ENCODE data around the gene TC2N. TPM values are rescaled to one million over a fixed set of nuclear protein-coding genes. Genes with fewer than 3 reads are reported as not detected.
"Not testable (repeated sequence)": the region's sequence is repeated elsewhere in the genome, so short reads cannot be mapped to it uniquely, and the experiment has no call there.

Gene TC2N
- total and polyA plus RNA-seq, 2 of the 4 experiments (the other 2 are of a cell fraction), result 0.03 to 0.18 TPM

DNA sequence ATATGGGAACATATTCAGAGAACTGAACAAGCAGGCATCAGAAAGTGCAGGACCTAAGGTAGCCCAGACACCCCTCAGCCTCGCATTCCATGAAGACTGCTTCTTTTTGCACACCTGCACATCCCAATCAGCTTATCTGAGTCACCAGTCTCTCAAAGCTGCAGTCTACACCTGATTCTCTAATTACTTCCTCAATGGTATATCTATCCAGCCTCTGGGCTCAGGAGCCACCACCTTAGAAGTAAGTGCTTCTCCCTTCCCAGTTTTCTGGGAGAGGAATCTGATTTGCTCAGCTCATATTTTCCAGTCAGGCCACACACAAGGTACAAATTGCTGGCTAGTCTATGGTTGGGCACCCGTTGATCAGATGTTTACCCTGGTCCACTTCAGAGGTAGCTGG, 21.7 kb downstream of the TC2N start:
- Histone ChIP-seq H3K4me3 (ENCODE audit: insufficient read depth, low read depth, low read length) (no peak overlapping the region), H2AK5ac (ENCODE audit: low read depth, low read length) (no peak overlapping the region), H3K9me1 (ENCODE audit: insufficient read depth, low read length) (no peaks in the 10 kb centered on the region), H3K56ac (ENCODE audit: extremely low read depth, insufficient read depth, low read length) (no peak overlapping the region), H3K4me2 (ENCODE audit: low read depth, low read length) (no peak overlapping the region), H2AFZ (replicated peaks; ENCODE audit: low read length, poor library complexity) (no peak overlapping the region), H4K91ac (ENCODE audit: insufficient read depth, low read depth, low read length) (no peak overlapping the region), H2BK20ac (ENCODE audit: low read depth, low read length) (no peak overlapping the region), H3K18ac (ENCODE audit: low read depth, low read length) (no peak overlapping the region), H2BK5ac (ENCODE audit: low read depth, low read length, poor library complexity, severe bottlenecking) (no peak overlapping the region), H3K9me3 (ENCODE audit: control insufficient read depth, insufficient read depth, low read length) (no peaks in the 10 kb centered on the region), H3K36me3 (ENCODE audit: control insufficient read depth, insufficient read depth, low read length) (no peaks in the 10 kb centered on the region), H3K9ac (ENCODE audit: low read depth, low read length) (no peak overlapping the region), H3K14ac (replicated peaks; ENCODE audit: low read depth, low read length) (no peak overlapping the region), H4K20me1 (ENCODE audit: insufficient read depth, low read length) (no peaks in the 10 kb centered on the region), H3K4ac (ENCODE audit: low read depth, low read length) (no peak overlapping the region), H2AK9ac (replicated peaks; ENCODE audit: low read depth, low read length, poor library complexity) (no peak overlapping the region), H3K79me1 (ENCODE audit: low read depth in 1 of 2, low read length in 2 of 2) (no peaks in the 10 kb centered on the region), H3K4me1 (ENCODE audit: control insufficient read depth, insufficient read depth, low read length) (no peaks in the 10 kb centered on the region), H4K5ac (ENCODE audit: low read depth, low read length) (no peak overlapping the region), H4K8ac (ENCODE audit: low read depth in 2 of 2, low read length in 2 of 2) (no peak overlapping the region), H2BK15ac (ENCODE audit: low read depth, low read length) (no peak overlapping the region), H3K27me3 (ENCODE audit: control insufficient read depth, insufficient read depth, low read length) (peaks cover 2% of the 10 kb centered on the region), H3K27ac (ENCODE audit: insufficient read depth, low read length) (no peak overlapping the region), H2BK120ac (ENCODE audit: low read depth, low read length) (no peak overlapping the region), H3K23ac (ENCODE audit: low read depth, low read length) (no peak overlapping the region)
- intact Hi-C loops (cut with micrococcal nuclease) (no loop called here), in situ Hi-C loops (cut with MboI; ENCODE audit: low sequenced_read_pairs) (no loop called here), dilution Hi-C loops (cut with HindIII; ENCODE audit: low sequenced_read_pairs, unreplicated experiment) (no loop called here)
- DNase-seq (no peak), ATAC-seq (ENCODE audit: low read depth) (no peak)
- WGBS, 2 experiments (ENCODE audit: extremely low coverage in 2 of 2, insufficient read length in 1 of 2), result no CpG with 5 or more reads among the region's 2 CpGs
- POLR2A ChIA-PET (ENCODE audit: unreplicated experiment), result no interaction called here
- CTCF ChIA-PET, result no interaction called here
- TF ChIP-seq, protein P1, sequence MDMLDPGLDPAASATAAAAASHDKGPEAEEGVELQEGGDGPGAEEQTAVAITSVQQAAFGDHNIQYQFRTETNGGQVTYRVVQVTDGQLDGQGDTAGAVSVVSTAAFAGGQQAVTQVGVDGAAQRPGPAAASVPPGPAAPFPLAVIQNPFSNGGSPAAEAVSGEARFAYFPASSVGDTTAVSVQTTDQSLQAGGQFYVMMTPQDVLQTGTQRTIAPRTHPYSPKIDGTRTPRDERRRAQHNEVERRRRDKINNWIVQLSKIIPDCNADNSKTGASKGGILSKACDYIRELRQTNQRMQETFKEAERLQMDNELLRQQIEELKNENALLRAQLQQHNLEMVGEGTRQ (IDR thresholded peaks at IDR 0.05; ENCODE audit: low read depth, low read length), result no peak
- TF ChIP-seq, protein P2, sequence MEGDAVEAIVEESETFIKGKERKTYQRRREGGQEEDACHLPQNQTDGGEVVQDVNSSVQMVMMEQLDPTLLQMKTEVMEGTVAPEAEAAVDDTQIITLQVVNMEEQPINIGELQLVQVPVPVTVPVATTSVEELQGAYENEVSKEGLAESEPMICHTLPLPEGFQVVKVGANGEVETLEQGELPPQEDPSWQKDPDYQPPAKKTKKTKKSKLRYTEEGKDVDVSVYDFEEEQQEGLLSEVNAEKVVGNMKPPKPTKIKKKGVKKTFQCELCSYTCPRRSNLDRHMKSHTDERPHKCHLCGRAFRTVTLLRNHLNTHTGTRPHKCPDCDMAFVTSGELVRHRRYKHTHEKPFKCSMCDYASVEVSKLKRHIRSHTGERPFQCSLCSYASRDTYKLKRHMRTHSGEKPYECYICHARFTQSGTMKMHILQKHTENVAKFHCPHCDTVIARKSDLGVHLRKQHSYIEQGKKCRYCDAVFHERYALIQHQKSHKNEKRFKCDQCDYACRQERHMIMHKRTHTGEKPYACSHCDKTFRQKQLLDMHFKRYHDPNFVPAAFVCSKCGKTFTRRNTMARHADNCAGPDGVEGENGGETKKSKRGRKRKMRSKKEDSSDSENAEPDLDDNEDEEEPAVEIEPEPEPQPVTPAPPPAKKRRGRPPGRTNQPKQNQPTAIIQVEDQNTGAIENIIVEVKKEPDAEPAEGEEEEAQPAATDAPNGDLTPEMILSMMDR (conservative IDR thresholded peaks at IDR 0.05; ENCODE audit: low read depth, low read length), result no peak
- TF ChIP-seq POLR2A (IDR thresholded peaks at IDR 0.05; ENCODE audit: low read depth, low read length), result no peak
- TF ChIP-seq NFE2L2 (IDR thresholded peaks at IDR 0.05; ENCODE audit: low read depth, low read length), result no peak
- BruUV-seq (replicated peaks), result no TSS peak

DNA sequence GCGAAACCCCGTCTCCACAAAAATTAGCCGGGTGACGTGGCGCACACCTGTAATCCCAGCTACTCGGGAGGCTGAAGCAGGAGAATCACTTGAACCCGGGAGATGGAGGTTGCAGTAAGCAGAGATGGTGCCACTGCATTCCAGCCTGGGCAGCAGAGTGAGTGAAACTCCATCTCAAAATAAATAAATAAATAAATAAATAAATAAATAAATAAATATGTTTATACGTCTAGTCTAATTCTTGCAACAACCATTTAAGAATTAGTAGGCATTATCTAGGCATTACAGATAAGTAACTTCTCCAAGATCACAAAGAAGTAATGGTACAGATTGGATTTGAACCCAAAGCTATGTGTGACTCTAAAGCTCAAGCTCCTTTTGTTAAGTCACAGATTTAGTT, 22.3 kb downstream of the TC2N start:
- H3K9me3 ChIP-seq (ENCODE audit: control insufficient read depth, insufficient read depth, low read length); H3K79me1 ChIP-seq (ENCODE audit: low read depth in 1 of 2, low read length in 2 of 2); H4K5ac ChIP-seq (ENCODE audit: low read depth, low read length); CTCF ChIA-PET; H3K23ac ChIP-seq (ENCODE audit: low read depth, low read length); BruUV-seq (replicated peaks); H3K14ac ChIP-seq (replicated peaks; ENCODE audit: low read depth, low read length); POLR2A ChIA-PET (ENCODE audit: unreplicated experiment); ATAC-seq (ENCODE audit: low read depth); H3K9ac ChIP-seq (ENCODE audit: low read depth, low read length); H3K4ac ChIP-seq (ENCODE audit: low read depth, low read length); dilution Hi-C loops (cut with HindIII; ENCODE audit: low sequenced_read_pairs, unreplicated experiment); H2AFZ ChIP-seq (replicated peaks; ENCODE audit: low read length, poor library complexity); DNase-seq; H3K4me1 ChIP-seq (ENCODE audit: control insufficient read depth, insufficient read depth, low read length); H3K18ac ChIP-seq (ENCODE audit: low read depth, low read length); H2BK20ac ChIP-seq (ENCODE audit: low read depth, low read length); H3K4me2 ChIP-seq (ENCODE audit: low read depth, low read length); H2AK9ac ChIP-seq (replicated peaks; ENCODE audit: low read depth, low read length, poor library complexity); H3K56ac ChIP-seq (ENCODE audit: extremely low read depth, insufficient read depth, low read length); H3K9me1 ChIP-seq (ENCODE audit: insufficient read depth, low read length); H3K4me3 ChIP-seq (ENCODE audit: insufficient read depth, low read depth, low read length); H2BK5ac ChIP-seq (ENCODE audit: low read depth, low read length, poor library complexity, severe bottlenecking); H4K20me1 ChIP-seq (ENCODE audit: insufficient read depth, low read length); H2AK5ac ChIP-seq (ENCODE audit: low read depth, low read length); H3K27ac ChIP-seq (ENCODE audit: insufficient read depth, low read length); intact Hi-C loops (cut with micrococcal nuclease); H4K91ac ChIP-seq (ENCODE audit: insufficient read depth, low read depth, low read length); H3K36me3 ChIP-seq (ENCODE audit: control insufficient read depth, insufficient read depth, low read length); H4K8ac ChIP-seq (ENCODE audit: low read depth in 2 of 2, low read length in 2 of 2); in situ Hi-C loops (cut with MboI; ENCODE audit: low sequenced_read_pairs); H2BK15ac ChIP-seq (ENCODE audit: low read depth, low read length); H3K27me3 ChIP-seq (ENCODE audit: control insufficient read depth, insufficient read depth, low read length); H2BK120ac ChIP-seq (ENCODE audit: low read depth, low read length): not testable (repeated sequence)
- no CpG with 5 or more reads among the region's 8 CpGs for WGBS, 2 experiments (ENCODE audit: extremely low coverage in 2 of 2, insufficient read length in 1 of 2)
